GM21619 (cell line): ENCODE results near the gene KLHL3.

Source experiments
- ATAC-seq: cut with Tn5 transposase; IDR thresholded peaks from one replicate; pipeline ENCODE4 v1.9.1; 2021; ENCODE audit not compliant: unreplicated experiment

Gene KLHL3

DNA sequence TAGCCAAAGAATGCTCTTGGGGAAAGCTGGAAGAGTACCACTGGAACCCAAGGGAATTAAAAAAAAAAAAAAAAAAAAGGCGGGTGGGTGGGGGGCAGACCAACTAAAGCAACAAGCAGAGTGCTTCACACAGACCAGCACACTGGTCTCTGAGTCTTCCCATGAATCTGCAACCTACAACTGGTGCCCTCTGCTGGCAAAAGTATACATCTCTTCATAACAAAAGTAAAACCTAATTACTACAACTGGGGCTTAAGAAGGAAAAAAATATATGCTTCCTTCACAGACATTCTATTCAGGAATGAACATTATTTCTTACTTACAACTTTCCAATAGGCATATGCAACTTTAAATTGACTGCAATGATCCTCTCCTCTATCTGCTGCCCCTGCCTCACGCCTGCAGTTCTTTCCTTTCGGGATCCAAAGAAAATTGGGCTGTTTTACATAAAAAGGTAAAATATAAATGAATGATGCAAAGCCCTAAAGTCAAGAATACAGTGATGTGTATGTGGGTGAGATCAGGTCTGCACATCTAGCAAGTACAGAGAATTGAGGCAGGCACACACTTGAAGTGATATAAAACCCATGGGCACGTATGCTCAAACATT lies 7.2 kb upstream of the KLHL3 start:
- ATAC-seq, result peak; percentile 69

DNA sequence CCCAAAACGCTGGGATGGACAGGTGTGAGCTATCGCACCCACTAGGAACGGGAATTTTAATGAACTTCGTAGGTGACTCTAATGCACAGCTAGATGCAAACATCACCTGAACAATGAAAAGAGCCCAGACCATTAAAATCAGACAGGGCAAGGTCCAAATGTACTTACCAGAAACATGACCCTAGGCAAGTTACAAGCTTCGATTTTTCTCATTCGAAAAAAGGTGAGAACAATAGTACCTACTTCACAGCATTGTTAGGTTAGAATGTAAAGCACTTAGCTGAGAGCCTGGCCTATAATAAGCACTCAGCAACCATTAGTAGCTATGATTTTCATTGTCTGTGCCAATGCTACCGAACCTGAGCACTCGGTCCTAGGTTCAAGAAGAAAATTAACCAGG lies 5.8 kb upstream of the KLHL3 start:
- ATAC-seq, result no peak

DNA sequence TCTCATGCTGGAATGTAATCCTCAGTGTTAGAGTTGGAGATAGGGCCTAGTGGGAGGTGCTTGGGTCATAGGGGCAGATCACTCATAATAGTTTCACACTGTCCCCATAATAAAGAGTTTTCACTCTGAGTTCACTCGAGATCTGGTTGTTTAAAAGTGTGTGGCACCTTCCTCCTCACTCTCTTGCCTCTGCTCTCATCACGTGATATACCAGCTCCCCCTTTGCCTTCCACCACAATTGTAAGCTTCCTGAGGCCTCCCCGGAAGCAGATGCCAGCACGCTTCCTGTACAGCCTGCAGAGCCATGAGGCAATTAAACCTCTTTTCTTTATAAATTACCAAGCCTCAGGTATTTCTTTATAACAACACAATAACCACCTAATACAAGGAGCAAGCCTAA lies 3.8 kb upstream of the KLHL3 start:
- ATAC-seq, result no peak

DNA sequence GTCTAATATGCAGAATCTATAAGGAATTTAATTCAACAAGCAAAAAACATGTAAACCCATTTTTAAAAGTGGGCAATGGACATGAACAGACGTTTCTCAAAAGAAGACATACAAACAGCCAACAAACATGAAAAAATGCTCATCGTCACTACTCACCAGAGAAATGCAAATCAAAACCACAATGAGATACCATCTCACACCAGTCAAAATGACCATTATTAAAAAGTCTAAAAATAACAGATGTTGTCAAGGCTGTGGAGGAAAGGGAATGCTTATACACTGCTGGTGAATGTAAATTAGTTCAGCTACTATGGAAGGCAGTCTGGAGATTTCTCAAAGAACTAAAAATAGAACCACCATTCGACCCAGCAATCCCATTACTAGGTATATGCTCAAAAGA lies 3.1 kb upstream of the KLHL3 start:
- ATAC-seq, result no peak

DNA sequence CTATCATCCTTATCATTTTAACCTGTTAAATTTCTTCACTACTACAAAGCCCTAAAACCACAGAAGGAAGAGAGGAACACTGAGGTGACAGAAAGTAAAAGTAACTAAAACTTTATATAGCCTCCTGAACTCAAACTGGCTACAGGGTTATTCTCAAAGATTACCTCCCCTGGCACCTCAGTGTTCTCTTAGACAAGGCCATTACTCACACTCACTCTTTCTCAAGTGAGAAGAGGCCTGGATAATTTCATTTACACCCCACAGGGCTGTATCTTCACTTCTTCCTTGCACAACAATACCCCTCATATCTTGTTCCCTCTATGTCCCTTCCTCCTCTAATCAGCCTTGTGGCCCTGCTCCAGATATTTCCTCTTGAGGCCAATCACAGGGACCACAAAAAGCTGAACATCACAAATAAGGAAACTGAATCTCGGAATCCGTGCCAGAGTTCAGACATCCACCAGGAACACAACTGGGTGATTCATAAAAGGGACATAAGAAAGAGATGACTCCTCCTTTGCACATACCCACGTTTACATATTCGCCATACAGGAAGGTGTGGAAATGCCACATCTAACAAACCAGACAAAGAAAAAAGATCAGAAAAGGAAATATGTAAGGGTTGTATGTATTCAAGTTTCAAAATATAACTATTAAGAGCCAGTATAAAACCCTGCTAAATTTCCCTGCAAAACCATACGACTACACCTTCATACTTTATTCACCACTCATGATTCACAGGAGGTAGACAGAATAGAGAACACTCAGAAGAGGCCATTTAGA lies 1.7 kb upstream of the KLHL3 start:
- no peak for ATAC-seq

DNA sequence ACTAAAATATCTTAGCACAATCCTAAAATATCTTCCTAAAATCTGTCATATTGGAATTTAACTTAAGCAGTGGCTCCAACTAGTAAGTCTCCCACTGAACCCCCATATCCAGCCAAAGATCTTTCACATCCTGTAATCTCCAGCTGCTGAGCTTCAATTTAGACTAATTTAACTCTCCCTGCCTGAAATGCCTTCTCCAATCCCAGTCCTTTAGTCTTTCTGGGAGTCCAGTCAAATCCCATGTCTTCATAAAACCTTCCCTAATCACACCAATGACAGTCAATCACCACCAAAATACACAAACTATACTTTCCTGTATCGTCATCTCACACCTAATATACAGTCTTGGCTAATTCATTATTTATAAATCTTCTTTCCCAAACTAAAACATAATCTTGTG lies 607 bp upstream of the KLHL3 start:
- no peak for ATAC-seq

DNA sequence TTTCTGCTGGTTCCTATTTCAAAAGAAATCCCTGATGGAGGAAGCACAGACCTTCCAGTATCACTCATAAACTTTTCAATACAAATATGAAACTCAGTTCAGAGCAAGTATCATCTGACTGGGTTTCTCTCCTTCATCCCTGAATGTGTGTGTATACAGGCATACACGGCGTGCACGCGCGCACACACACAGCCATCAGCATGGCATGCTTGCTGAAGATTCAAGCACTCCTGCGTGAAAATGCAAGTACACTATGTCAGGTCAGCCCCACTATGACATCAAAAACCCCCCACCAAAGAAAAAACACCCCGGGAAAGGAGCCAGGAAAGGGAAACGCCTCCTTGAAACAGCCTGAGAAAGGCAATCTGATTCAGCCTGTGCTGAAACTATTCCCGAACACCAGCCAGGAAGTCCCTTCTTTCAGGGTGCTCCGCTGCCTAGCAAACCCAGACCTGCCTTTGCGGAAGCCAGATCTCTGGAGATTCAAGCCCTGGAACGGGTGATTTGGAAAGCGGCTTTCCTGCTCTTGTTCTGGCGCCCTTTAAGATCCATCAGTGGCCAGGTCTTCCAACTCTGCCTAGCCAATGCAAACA lies 831 bp downstream of the KLHL3 start:
- peak; percentile 16 for ATAC-seq

DNA sequence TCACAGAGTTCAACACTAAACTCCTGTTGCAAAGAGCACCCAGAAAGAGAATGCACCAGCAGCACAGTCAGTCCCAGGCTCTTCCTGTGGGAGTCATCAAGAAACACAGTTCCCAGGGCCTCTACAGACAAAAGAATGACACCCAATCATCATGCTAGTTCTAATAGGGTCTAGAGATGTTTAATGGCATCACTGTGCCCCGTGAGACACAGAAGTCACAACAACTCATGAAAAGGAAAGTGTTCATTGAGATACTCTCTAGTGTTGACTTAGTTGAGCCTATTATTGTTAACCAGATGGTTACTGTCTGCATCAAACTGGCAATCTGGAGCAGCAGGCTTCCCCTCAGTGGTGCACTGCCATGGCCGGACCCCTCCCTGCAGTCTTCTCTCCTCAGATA lies 1.6 kb downstream of the KLHL3 start:
- no peak for ATAC-seq

DNA sequence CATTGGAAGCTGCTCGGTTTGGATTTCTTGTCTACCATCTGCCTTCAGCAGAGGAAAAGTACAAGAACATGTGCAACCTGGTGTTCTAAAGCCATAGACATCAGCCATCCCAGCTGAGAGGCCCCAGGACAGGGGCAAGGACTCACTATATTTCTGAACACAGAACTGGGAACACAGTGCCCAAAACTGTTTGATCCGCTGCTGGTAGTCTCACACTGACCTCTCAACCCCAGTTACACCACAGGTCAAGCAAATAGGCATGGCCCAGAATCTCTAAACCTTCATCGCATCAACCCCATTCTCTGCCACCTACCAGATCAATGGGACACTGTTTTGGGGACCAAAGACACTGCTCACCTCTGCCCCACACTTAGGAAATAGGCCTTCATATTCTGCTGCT lies 2.0 kb downstream of the KLHL3 start:
- ATAC-seq, result no peak

DNA sequence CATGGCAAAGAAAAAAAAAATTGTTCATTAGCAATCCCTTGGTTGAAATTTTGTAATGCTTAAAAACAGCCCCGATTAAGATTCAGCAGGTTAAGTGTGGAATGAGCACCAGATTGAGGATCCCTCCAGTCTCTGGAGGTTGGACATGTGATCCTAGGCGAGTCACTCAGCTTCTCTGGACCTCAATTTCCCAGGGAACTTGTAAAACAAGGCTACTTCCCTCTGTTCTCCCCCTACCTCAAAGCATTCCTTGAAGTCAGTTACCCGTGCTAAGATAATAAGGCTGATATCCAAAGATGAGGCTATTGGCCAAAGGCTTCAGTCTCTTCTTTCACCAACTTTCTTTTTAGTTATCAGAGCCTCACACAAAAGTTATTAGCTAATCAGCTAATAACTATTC lies 2.9 kb downstream of the KLHL3 start:
- ATAC-seq, result no peak

DNA sequence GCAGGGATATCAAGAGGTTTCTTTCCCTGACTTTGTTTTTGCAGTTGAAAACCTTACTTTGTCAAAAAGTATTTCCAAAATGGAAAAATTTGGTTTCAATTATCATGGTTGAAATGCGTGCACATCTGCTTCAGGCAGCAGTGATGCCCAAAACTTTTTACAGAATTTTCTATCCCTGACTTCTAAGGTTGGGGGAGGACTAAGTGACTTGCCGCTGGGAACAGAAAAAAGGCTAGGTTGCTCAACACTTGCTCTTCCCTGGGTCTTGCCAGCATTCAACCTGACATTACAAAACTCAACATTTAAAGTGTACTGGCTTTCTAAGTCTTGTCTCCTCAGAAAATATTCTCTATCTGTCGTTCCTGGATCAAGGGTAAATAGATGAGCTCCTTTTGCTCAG lies 4.7 kb downstream of the KLHL3 start:
- ATAC-seq, result no peak

DNA sequence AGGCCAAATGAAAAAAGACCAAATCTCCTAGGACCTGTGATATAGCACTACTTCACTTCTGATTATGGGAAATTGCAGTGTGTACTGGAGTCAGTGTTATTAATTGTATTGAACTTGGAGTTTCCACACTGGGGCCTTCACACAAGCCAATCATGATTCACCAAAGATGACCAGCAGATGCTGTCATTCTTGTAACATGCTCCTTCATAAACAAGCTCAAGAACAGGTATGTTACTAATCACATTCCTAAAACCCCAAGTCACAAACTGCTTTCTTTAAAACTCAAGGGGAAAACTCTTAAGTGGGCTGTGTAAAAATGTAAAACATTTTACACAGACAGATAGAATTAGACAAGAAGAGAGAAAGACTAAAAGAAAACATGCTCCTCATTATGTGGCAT lies 5.6 kb downstream of the KLHL3 start:
- ATAC-seq, result no peak

DNA sequence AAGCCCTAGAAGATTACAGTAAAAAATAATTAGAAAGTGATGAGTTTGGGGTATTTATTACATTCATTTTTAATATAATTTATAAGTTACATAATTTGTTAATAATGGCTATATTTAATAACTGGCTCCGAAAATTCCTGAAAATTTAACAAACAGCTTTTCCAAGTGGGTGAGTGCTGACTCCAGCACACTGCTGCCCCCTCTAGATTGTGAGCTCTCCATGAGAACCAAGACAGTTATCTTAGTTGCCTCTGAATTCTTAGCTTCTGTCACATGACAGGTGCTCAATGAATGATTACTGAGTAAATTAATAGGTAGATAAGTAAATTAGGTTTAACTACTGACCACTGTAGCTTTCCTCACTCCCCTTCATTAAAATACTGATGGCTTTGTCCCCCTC lies 7.8 kb downstream of the KLHL3 start:
- no peak for ATAC-seq

DNA sequence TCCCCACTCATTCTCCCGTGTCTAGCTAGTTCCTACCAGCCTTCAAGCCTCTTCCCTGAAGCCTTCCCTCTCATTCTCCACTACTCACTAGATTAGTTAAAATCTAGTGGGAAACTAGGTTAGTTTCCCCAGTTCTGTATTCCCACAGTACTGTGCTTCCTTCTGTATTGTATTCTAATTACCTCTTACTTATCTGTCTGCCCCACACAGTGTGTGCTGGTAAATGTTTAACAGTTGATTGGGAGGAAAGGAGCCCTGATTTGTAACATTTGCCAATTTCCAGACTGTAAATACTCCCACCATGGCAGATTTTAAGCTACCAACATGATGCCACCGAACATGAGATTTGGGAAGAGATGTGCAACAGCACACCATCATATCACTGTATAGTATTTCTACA lies 8.3 kb downstream of the KLHL3 start:
- ATAC-seq, result no peak

DNA sequence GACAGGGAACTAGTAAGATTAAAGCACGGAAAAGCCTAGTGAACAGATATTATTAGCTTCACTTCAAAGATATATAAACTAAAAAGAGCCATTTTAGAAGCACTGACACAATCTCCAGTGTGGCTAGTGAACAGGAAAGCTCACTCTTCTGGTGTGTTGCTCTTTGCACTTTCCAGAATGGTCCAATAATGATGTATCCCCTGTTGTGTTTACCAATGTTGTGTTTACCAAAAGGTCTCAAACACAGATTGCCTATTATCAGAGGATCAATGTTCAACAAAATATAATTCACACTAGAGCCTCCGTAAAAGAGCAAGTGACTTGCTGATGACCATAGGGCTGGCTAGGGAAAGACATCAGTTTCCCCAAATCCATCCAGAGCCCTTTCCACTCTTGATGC lies 11.6 kb downstream of the KLHL3 start:
- ATAC-seq, result no peak

DNA sequence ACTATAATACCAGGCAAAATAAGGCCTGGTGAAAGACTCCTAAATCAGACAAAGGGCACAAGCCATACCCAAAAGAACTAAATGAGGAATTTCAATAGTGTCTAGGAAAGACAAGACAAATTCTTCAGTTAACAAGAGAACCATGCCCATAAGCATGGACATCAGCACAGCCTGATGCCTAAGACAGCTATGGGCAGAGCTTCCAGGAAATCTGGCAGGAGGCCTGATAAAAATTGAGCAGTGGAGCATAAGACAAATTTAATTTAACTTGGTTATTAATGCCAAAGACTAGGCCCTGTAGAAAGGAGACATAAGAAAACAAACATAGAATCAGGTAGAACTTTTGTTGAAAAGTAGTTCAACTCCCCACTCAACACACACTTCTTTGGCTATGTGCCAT lies 17.3 kb downstream of the KLHL3 start:
- ATAC-seq, result no peak

DNA sequence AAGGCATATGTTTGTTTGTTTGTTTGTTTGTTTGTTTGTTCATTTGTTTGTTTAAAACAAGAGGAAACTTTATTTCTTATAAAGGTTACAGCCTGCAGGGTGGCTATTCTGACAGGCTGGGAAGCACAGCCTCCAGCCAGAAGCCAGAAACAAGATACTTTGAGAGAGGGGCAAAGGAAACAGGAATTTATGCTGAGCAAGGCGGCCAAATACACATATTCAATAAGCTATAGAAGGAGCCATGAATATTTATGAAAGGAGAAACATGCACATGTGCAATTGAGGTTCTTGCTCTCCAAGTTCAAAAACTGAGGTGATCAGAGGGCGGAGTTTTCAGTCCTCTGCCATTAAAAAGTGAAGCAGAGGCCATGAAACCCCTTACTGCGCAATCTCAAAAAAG lies 19.6 kb downstream of the KLHL3 start:
- no peak for ATAC-seq

DNA sequence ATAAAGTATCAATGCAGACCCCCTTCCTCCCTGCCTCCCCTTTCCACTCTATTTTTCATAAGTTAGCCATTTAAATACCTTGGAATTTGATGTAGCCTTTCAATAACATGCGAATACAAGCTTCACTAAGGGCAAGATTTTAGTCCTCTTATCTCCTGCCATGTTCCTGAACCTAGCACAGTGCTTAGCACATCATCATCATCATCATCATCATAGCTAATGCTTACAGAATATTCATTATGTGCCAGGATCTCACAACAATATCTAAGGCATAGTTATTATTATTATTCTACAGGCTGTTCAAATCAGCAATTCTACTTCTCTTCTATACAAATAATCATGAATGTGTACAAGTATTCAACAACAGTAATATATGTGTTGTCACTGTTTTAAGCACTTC lies 20.4 kb downstream of the KLHL3 start:
- no peak for ATAC-seq

DNA sequence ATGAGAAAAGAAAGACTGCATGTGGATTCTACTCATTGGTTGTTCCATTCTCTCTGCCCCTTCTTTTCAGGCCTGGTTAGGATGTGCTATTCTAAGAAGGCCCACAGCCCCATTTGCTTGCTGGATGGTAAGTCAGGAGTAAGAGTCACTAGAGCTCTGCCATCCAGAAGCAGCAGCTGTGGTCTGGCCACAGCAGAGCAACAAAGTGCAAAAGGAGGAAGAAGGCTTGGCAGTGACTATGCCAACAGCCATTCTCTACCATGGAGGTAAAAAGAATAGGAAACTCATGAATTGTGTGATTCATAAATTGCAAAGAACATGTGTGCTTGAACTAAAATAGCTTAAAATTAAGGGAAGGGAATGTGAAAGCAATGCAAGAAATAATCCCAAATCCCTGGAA lies 20.9 kb downstream of the KLHL3 start:
- ATAC-seq, result no peak

DNA sequence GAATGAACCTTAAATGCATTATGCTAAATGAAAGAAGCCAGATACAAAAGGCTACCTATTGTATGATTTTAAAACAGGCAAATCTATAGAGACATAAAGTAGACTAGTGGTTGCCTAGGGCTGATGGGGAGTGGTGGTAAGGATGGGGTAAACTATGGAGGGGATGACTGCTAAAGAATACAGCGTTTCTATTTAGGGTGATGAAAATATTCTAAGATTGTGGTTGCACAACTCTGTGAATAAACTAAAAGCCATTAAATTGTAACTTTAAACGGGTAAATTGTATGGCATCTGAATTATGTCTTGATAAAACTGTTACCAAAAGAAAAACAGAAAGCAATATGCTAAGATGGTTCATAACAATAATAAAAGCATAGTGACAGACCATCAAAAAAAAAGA lies 21.4 kb downstream of the KLHL3 start:
- ATAC-seq, result no peak

DNA sequence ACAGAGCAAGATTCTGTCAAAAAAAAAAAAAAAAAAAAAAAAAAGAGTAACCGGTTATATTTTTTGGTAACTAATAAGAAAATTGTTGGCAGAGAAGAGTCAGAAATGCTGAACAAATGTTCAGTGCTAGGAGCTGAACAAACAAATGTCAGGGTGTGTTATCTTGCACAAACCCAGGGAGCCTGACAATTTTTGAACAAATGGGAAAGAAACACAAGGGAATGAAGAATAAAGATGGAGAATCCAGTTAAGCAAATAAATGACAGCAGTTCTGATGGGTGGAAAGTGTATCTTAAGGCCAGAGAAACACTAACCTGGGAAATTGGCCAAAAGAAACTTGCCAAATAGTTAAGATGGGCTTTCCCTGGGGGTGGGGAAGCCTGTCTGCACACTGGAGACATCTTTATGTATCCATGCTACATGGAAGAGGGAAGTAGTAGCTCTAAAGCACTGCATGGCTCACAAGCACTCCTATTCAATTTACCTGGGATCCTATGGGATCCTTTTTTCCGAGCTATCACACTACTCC lies 23.7 kb downstream of the KLHL3 start:
- ATAC-seq, result no peak

DNA sequence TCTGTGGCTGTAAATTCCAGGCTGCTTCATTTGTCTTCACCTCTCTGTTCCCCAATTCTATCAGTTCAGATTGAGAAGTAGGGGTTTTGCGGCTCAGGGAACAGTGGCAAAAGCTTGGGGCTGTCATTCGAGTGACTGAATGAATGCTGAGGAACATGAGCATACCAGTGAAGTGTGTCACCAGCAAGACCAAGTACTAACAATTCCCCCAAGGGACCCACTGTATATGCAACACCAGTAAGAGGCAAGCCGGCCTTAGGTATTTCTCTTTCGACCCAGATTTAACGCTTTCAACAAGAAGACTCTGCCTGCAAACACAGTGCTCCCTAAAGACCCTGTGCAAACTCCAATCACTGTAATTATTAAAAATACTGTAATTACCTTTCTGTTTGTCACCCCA lies 25.8 kb downstream of the KLHL3 start:
- no peak for ATAC-seq
